HEK293 (cell line): ENCODE results near the gene MCM7.

Experiments used
- EGR2 ChIP-seq: fragments of 450-650 bp; formaldehyde crosslinking; IDR thresholded peaks from 2 replicates; pipeline ENCODE4 v1.5.1; 2016; ENCODE audit warnings: low read depth, missing biosample characterization, missing genetic modification characterization
- GLIS1 ChIP-seq: fragments of 450-650 bp; formaldehyde crosslinking; IDR thresholded peaks from 2 replicates; pipeline ENCODE4 v1.5.1; 2016; ENCODE audit warnings: missing biosample characterization, missing genetic modification characterization
- KLF1 ChIP-seq: fragments of 450-650 bp; formaldehyde crosslinking; IDR thresholded peaks from 2 replicates; pipeline ENCODE4 v1.5.1; 2016; ENCODE audit warnings: missing biosample characterization, missing genetic modification characterization
- KLF10 ChIP-seq: fragments of 450-650 bp; IDR thresholded peaks from 2 replicates; pipeline ENCODE4 v1.5.1; 2018; ENCODE audit warnings: missing biosample characterization, mild to moderate bottlenecking, missing genetic modification characterization
- KLF16 ChIP-seq: fragments of 450-650 bp; formaldehyde crosslinking; IDR thresholded peaks from 2 replicates; pipeline ENCODE4 v1.5.1; 2017; ENCODE audit warnings: missing biosample characterization, missing genetic modification characterization
- KLF8 ChIP-seq: fragments of 450-650 bp; formaldehyde crosslinking; IDR thresholded peaks from 2 replicates; pipeline ENCODE4 v1.5.1; 2016; ENCODE audit warnings: missing biosample characterization, missing genetic modification characterization
- KLF9 ChIP-seq: fragments of 450-650 bp; formaldehyde crosslinking; IDR thresholded peaks from 2 replicates; pipeline ENCODE4 v1.5.1; 2016; ENCODE audit warnings: missing biosample characterization, missing genetic modification characterization, low read depth
- MYNN ChIP-seq: fragments of 450-650 bp; formaldehyde crosslinking; IDR thresholded peaks from 2 replicates; pipeline ENCODE4 v1.5.1; 2016; ENCODE audit warnings: missing biosample characterization, missing genetic modification characterization, borderline replicate concordance
- REPIN1 ChIP-seq: fragments of 450-650 bp; formaldehyde crosslinking; IDR thresholded peaks from 2 replicates; pipeline ENCODE4 v1.5.1; 2017; ENCODE audit warnings: missing biosample characterization, missing genetic modification characterization, low read depth
- SCRT2 ChIP-seq: fragments of 450-650 bp; formaldehyde crosslinking; IDR thresholded peaks from 2 replicates; pipeline ENCODE4 v1.5.1; 2016; ENCODE audit warnings: missing biosample characterization, missing genetic modification characterization
- SP3 ChIP-seq: fragments of 450-650 bp; formaldehyde crosslinking; IDR thresholded peaks from 2 replicates; pipeline ENCODE4 v1.5.1; 2016; ENCODE audit warnings: missing biosample characterization, missing genetic modification characterization
- ZBTB1 ChIP-seq: fragments of 450-650 bp; formaldehyde crosslinking; IDR thresholded peaks from 2 replicates; pipeline ENCODE4 v1.5.1; 2016; ENCODE audit warnings: missing biosample characterization, missing genetic modification characterization
- ZBTB11 ChIP-seq: fragments of 450-650 bp; formaldehyde crosslinking; conservative IDR thresholded peaks from 2 replicates; pipeline ENCODE4 v1.5.1; 2016; ENCODE audit warnings: low read depth, missing biosample characterization, missing genetic modification characterization
- ZBTB8A ChIP-seq: fragments of 450-650 bp; formaldehyde crosslinking; IDR thresholded peaks from 2 replicates; pipeline ENCODE4 v1.5.1; 2016; ENCODE audit warnings: missing biosample characterization, missing genetic modification characterization
- ZFHX2 ChIP-seq: fragments of 450-650 bp; formaldehyde crosslinking; conservative IDR thresholded peaks from 2 replicates; pipeline ENCODE4 v1.5.1; 2016; ENCODE audit warnings: missing biosample characterization, missing genetic modification characterization
- ZFP69B ChIP-seq: fragments of 450-650 bp; formaldehyde crosslinking; IDR thresholded peaks from 2 replicates; pipeline ENCODE4 v1.5.1; 2016; ENCODE audit warnings: missing biosample characterization, missing genetic modification characterization
- ZNF18 ChIP-seq: fragments of 450-650 bp; formaldehyde crosslinking; IDR thresholded peaks from 2 replicates; pipeline ENCODE4 v1.5.1; 2016; ENCODE audit warnings: missing biosample characterization, missing genetic modification characterization
- ZNF221 ChIP-seq: fragments of 450-650 bp; formaldehyde crosslinking; IDR thresholded peaks from 2 replicates; pipeline ENCODE4 v1.5.1; 2017; ENCODE audit warnings: missing biosample characterization, missing genetic modification characterization, borderline replicate concordance
- ZNF473 ChIP-seq: fragments of 450-650 bp; formaldehyde crosslinking; IDR thresholded peaks from 2 replicates; pipeline ENCODE4 v1.5.1; 2017; ENCODE audit warnings: missing biosample characterization, missing genetic modification characterization
- ZNF621 ChIP-seq: fragments of 450-650 bp; formaldehyde crosslinking; IDR thresholded peaks from 2 replicates; pipeline ENCODE4 v1.5.1; 2017; ENCODE audit warnings: missing biosample characterization, missing genetic modification characterization
- ZNF629 ChIP-seq: fragments of 450-650 bp; formaldehyde crosslinking; IDR thresholded peaks from 2 replicates; pipeline ENCODE4 v1.5.1; 2017; ENCODE audit warnings: missing biosample characterization, missing genetic modification characterization
- ZNF654 ChIP-seq: fragments of 450-650 bp; formaldehyde crosslinking; IDR thresholded peaks from 2 replicates; pipeline ENCODE4 v1.5.1; 2016; ENCODE audit warnings: low read depth, missing biosample characterization, missing genetic modification characterization
- ZSCAN30 ChIP-seq: fragments of 450-650 bp; IDR thresholded peaks from 2 replicates; pipeline ENCODE4 v1.5.1; 2018; ENCODE audit warnings: missing biosample characterization, mild to moderate bottlenecking, missing genetic modification characterization, moderate library complexity
- ZSCAN5A ChIP-seq: fragments of 450-650 bp; formaldehyde crosslinking; IDR thresholded peaks from 2 replicates; pipeline ENCODE4 v1.5.1; 2016; ENCODE audit warnings: missing biosample characterization, missing genetic modification characterization
- TF ChIP-seq, protein P1 (sequence below): fragments of 450-650 bp; formaldehyde crosslinking; IDR thresholded peaks from 2 replicates; pipeline ENCODE4 v1.5.1; 2017; ENCODE audit warnings: missing biosample characterization, missing genetic modification characterization
- TF ChIP-seq, protein P2 (sequence below): fragments of 450-650 bp; formaldehyde crosslinking; IDR thresholded peaks from 2 replicates; pipeline ENCODE4 v1.5.1; 2016; ENCODE audit warnings: missing biosample characterization, missing genetic modification characterization
- TF ChIP-seq, protein P3 (sequence below): fragments of 450-650 bp; formaldehyde crosslinking; IDR thresholded peaks from 2 replicates; pipeline ENCODE4 v1.5.1; 2016; ENCODE audit warnings: missing biosample characterization, missing genetic modification characterization

Gene MCM7

GRCh38 chr7:100049441-100050291 is 51.5 kb downstream of the MCM7 start, which contains the start of gene ZSCAN21 (continued):
- TF ChIP-seq ZNF18 (tag by site-specific recombination): no peak
- peak; percentile 90 for TF ChIP-seq KLF10 (tag by site-specific recombination)
- TF ChIP-seq ZNF654 (tag by site-specific recombination): no peak
- peak; percentile 56; the same call in 1 of the 2 replicates for TF ChIP-seq EGR2
- peak; percentile 81 for TF ChIP-seq GLIS1
- TF ChIP-seq ZNF221 (tag by site-specific recombination): no peak
- peak; percentile 46; the same call in 1 of the 2 replicates for TF ChIP-seq ZSCAN30 (tag by site-specific recombination)
- TF ChIP-seq, protein P1, sequence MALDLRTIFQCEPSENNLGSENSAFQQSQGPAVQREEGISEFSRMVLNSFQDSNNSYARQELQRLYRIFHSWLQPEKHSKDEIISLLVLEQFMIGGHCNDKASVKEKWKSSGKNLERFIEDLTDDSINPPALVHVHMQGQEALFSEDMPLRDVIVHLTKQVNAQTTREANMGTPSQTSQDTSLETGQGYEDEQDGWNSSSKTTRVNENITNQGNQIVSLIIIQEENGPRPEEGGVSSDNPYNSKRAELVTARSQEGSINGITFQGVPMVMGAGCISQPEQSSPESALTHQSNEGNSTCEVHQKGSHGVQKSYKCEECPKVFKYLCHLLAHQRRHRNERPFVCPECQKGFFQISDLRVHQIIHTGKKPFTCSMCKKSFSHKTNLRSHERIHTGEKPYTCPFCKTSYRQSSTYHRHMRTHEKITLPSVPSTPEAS: no peak; the same call in 1 of the 2 replicates
- peak; percentile 92 for TF ChIP-seq KLF8 (tag by site-specific recombination)
- TF ChIP-seq ZNF473 (tag by site-specific recombination): no peak
- 0 out of 2 replicates have a peak, but pooled peaks have one; percentile 13 for TF ChIP-seq ZBTB8A (tag by site-specific recombination)
- peak; percentile 83 for TF ChIP-seq KLF9 (tag by site-specific recombination)
- TF ChIP-seq ZFHX2 (tag by site-specific recombination): peak; percentile 71; the same call in 1 of the 2 replicates
- no peak for TF ChIP-seq REPIN1 (tag by site-specific recombination)
- no peak for TF ChIP-seq MYNN (tag by site-specific recombination)
- peak; percentile 90 for TF ChIP-seq KLF16 (tag by site-specific recombination)
- peak; percentile 97 for TF ChIP-seq ZNF629 (tag by site-specific recombination)
- peak; percentile 95 for TF ChIP-seq ZBTB11 (tag by site-specific recombination)
- TF ChIP-seq, protein P2, sequence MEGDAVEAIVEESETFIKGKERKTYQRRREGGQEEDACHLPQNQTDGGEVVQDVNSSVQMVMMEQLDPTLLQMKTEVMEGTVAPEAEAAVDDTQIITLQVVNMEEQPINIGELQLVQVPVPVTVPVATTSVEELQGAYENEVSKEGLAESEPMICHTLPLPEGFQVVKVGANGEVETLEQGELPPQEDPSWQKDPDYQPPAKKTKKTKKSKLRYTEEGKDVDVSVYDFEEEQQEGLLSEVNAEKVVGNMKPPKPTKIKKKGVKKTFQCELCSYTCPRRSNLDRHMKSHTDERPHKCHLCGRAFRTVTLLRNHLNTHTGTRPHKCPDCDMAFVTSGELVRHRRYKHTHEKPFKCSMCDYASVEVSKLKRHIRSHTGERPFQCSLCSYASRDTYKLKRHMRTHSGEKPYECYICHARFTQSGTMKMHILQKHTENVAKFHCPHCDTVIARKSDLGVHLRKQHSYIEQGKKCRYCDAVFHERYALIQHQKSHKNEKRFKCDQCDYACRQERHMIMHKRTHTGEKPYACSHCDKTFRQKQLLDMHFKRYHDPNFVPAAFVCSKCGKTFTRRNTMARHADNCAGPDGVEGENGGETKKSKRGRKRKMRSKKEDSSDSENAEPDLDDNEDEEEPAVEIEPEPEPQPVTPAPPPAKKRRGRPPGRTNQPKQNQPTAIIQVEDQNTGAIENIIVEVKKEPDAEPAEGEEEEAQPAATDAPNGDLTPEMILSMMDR (tag by site-specific recombination): peak; percentile 89
- TF ChIP-seq KLF1: peak; percentile 84
- TF ChIP-seq SP3 (tag by site-specific recombination): peak; percentile 96
- 0 out of 2 replicates have a peak, but pooled peaks have one; percentile 70 for TF ChIP-seq ZSCAN5A (tag by site-specific recombination)
- no peak for TF ChIP-seq ZNF621 (tag by site-specific recombination)
- no peak for TF ChIP-seq ZFP69B
- TF ChIP-seq, protein P3, sequence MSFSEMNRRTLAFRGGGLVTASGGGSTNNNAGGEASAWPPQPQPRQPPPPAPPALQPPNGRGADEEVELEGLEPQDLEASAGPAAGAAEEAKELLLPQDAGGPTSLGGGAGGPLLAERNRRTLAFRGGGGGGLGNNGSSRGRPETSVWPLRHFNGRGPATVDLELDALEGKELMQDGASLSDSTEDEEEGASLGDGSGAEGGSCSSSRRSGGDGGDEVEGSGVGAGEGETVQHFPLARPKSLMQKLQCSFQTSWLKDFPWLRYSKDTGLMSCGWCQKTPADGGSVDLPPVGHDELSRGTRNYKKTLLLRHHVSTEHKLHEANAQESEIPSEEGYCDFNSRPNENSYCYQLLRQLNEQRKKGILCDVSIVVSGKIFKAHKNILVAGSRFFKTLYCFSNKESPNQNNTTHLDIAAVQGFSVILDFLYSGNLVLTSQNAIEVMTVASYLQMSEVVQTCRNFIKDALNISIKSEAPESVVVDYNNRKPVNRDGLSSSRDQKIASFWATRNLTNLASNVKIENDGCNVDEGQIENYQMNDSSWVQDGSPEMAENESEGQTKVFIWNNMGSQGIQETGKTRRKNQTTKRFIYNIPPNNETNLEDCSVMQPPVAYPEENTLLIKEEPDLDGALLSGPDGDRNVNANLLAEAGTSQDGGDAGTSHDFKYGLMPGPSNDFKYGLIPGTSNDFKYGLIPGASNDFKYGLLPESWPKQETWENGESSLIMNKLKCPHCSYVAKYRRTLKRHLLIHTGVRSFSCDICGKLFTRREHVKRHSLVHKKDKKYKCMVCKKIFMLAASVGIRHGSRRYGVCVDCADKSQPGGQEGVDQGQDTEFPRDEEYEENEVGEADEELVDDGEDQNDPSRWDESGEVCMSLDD (tag by site-specific recombination): peak; percentile 48; the same call in 1 of the 2 replicates
- TF ChIP-seq SCRT2: 0 out of 2 replicates have a peak, but pooled peaks have one; percentile 17
- peak; percentile 94 for TF ChIP-seq ZBTB1 (tag by site-specific recombination)
